Measurements from ENCODE around the gene NDEL1.
"Not testable (repeated sequence)": the region's sequence is repeated elsewhere in the genome, so short reads cannot be mapped to it uniquely, and the experiment has no call there.

NDEL1 gene, protein sequence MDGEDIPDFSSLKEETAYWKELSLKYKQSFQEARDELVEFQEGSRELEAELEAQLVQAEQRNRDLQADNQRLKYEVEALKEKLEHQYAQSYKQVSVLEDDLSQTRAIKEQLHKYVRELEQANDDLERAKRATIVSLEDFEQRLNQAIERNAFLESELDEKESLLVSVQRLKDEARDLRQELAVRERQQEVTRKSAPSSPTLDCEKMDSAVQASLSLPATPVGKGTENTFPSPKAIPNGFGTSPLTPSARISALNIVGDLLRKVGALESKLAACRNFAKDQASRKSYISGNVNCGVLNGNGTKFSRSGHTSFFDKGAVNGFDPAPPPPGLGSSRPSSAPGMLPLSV

DNA sequence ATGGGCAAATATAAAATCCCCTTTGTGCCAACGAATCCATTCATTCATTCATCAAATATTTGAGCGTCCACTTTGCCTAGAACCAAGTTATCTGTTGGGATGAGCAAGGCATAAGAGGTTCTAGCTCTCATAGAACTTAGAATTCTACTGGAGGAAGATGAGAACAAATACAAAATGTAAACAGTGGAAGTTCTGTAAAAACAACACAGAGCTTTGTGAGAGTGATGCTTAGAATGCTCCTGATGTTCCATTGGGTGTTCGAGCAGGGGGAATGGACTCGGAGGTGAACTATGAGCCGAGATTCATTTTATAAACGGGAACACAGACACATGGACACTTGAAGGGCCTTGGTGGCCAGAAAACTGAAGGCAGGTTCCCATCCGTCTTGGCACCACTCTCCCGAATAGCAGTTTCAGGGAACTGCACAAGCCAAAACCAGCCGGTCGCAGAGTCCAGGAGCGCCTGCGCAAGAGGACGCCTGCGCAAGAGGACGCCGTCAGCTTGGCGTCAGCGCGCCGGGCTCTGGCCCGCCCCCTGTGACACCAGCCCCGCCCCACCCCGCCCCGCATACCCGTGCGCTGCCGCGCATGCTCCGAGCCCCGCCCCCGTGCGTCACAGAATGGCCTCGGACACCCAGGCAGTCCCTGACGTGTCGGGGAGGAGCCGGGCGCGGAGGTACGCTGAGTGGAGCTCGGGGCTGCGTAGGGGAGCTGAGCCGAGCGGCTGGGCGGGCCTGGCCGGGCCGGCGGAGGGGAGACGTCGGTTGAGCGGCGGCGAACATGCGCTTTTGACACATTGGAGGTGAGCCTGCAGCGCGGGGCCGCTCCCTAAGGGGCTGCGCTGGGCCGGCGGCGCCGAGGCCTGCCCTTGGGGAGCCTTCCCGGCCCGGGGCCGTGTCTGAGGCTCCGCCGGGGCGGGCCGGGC is at the start of gene NDEL1:
Gene NDEL1, plus strand, starts transcription at position 640 of the 924 bp plus-strand sequence. CDS start 8,388 bp downstream, outside the sequence.
- no peaks in the 10 kb centered on the region for H3K9me3 Mint-ChIP-seq
- peaks cover 37% of the 10 kb centered on the region for H3K36me3 Mint-ChIP-seq (ENCODE audit: low read depth)
- peaks cover 33% of the 10 kb centered on the region for H3K4me1 Mint-ChIP-seq (ENCODE audit: low read depth)

DNA sequence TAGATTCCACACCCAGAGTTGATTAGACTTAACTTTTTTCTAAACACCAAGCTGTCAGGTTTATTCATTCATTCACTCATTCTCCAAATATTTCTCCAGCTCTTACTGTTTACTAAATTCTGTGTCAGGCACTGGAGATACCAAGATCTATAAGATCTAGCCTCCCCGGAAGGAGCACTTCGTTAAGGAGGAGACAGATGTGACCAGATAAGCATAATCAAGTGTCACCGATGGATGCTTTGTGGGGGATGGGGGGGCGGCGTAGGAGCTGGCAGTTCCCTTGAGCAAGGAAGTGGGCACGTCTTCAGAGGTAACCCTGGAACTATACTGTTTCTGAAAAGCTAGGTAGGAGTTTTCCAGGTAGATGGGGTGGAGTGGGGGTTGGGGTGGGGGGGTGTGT is 48.8 kb upstream of the NDEL1 start:
- no peaks in the 10 kb centered on the region for H3K27me3 Mint-ChIP-seq
- peaks cover 21% of the 10 kb centered on the region for H3K4me1 Mint-ChIP-seq (ENCODE audit: low read depth)
- no peak overlapping the region for H3K4me3 Mint-ChIP-seq
- DNase-seq: no peak
- H3K36me3 Mint-ChIP-seq (ENCODE audit: low read depth): peaks cover 13% of the 10 kb centered on the region
- H3K27ac Mint-ChIP-seq: no peak overlapping the region
- H3K9me3 Mint-ChIP-seq: no peaks in the 10 kb centered on the region

More for the DNA sequence above, at the start of gene NDEL1:
- peak; percentile 99 for DNase-seq
- no peaks in the 10 kb centered on the region for H3K27me3 Mint-ChIP-seq
- peak within 1 kb of the TSS; percentile 96 for H3K4me3 Mint-ChIP-seq
- H3K27ac Mint-ChIP-seq: peak within 1 kb of the TSS; percentile 97

DNA sequence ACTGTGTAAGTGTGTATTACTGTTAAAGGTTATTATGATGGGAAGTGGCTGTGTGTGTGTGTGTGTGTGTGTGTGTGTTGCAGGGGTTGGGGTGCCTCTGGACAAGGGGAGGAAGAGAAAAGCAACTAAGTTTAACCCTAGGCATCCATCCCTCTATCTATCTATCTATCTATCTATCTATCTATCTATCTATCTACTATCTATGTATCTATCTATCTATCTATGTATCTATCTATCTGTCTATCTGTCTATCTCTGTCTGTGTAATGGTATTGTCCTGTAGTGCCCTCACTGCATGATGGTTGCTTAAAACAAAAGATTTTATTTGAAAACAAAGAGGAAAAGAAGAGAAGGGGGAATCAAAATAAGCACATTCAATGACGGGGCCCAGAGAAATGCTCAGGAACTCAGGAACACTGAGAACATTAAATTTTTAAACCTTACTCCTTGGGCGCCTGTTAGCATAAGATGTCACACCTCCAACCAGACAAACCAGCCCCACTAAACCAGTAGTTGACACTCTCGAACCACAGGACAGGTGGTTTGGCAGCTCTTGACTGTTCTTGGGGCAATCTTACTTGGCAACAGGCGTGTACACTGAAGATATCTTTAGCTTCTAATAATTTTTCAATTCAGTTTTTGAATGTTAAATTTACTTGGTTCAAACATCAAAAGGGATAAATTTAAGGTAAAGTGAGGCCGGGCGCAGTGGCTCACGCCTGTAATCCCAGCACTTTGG is 47.6 kb upstream of the NDEL1 start:
- Mint-ChIP-seq H3K4me3 (no peak overlapping the region), H3K4me1 (ENCODE audit: low read depth) (peaks cover 19% of the 10 kb centered on the region), H3K27me3 (no peaks in the 10 kb centered on the region), H3K27ac (no peak overlapping the region), H3K36me3 (ENCODE audit: low read depth) (peaks cover under 1% of the 10 kb centered on the region), H3K9me3 (no peaks in the 10 kb centered on the region)
- DNase-seq: no peak

DNA sequence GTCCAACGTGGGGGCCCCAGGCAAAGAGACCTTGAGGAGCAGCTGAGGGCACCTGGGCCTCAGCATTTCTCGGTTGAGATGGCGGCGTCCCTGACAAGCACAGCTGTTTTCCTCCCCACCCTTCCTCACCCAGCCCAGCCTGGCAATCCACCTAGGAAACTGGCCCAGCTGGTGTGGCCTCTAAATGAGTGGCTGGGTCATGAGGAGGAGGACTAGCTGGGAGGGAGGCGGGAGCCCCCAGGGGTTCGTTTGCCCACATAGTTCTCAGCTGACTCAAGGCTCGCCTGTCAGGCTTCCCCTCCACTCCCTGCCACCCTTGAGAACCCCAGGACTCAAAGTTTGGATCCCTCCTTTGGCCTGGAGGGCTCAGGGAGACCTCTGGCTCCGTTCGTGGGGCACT is 44.0 kb upstream of the NDEL1 start:
- H3K36me3 Mint-ChIP-seq (ENCODE audit: low read depth): no peaks in the 10 kb centered on the region
- no peak for DNase-seq
- H3K9me3 Mint-ChIP-seq: no peaks in the 10 kb centered on the region
- H3K27ac Mint-ChIP-seq: no peak overlapping the region
- H3K4me3 Mint-ChIP-seq: no peak overlapping the region
- H3K4me1 Mint-ChIP-seq (ENCODE audit: low read depth): peaks cover 11% of the 10 kb centered on the region
- peaks cover 3% of the 10 kb centered on the region for H3K27me3 Mint-ChIP-seq

DNA sequence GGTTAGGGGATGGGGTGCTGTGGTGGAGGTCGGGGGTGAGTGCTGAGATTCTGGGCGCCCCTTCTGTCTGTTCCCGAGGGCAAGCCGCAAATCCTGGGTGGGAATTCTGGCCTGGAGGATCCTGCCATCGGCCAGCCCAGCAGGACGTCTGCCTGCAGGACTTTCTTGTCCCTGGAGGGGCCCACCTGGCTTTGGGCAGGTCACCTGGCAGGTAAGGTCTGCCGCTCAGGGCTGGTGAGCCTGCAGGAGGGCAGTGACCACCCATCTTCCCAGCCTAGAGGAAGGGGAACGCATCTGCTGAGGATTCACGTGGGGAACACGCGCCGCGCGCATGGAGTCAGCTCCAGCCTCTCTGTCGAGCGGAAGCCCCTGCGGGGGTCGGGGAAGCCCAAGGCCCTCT is 43.4 kb upstream of the NDEL1 start:
- Mint-ChIP-seq H3K4me1 (ENCODE audit: low read depth) (peaks cover 11% of the 10 kb centered on the region), H3K36me3 (ENCODE audit: low read depth) (no peaks in the 10 kb centered on the region), H3K27ac (no peak overlapping the region), H3K27me3 (peaks cover 3% of the 10 kb centered on the region), H3K4me3 (no peak overlapping the region), H3K9me3 (no peaks in the 10 kb centered on the region)
- no peak for DNase-seq

DNA sequence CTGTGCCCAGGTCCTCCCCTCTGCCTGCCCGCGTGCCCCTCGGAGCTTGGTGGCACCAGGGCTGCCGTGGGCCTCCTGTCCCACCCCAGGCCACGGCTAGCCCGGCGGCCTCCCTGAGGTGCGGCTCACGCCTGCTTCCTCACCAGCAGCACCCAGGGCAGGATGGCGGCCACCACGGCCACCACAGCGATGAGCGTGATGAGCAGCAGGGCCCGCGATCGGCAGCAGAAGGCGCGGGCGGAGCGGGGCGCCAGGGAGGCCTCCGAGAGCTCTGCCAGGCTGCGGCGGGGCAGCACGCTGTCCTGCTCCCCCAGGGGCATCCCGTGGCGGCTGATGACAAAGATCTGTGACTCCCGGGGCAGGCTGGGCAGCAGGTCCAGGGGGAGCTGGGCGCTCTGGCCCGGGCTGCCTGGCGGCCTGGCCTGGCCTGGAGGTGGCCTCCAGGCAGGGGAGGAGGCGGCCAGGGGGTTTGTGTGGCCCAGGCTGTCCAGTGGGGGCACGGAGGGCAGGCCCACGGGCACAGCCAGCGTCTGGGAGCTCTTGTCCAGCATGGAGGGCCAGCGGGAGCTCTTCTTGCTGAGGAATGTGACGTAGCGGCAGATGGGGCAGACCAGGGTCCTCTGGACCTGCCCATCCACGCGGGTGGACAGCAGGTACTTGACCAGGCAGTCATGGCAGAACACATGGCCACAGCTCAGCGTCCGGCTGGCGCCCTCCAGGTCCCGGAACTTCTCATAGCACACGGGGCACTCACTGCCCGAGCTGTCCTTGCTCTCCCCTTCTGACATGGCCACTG is 42.8 kb upstream of the NDEL1 start:
- Mint-ChIP-seq H3K27me3 (peaks cover 7% of the 10 kb centered on the region), H3K27ac (no peak overlapping the region), H3K36me3 (ENCODE audit: low read depth) (no peaks in the 10 kb centered on the region), H3K4me1 (ENCODE audit: low read depth) (peaks cover 9% of the 10 kb centered on the region), H3K9me3 (no peaks in the 10 kb centered on the region), H3K4me3 (no peak overlapping the region)
- DNase-seq: no peak

DNA sequence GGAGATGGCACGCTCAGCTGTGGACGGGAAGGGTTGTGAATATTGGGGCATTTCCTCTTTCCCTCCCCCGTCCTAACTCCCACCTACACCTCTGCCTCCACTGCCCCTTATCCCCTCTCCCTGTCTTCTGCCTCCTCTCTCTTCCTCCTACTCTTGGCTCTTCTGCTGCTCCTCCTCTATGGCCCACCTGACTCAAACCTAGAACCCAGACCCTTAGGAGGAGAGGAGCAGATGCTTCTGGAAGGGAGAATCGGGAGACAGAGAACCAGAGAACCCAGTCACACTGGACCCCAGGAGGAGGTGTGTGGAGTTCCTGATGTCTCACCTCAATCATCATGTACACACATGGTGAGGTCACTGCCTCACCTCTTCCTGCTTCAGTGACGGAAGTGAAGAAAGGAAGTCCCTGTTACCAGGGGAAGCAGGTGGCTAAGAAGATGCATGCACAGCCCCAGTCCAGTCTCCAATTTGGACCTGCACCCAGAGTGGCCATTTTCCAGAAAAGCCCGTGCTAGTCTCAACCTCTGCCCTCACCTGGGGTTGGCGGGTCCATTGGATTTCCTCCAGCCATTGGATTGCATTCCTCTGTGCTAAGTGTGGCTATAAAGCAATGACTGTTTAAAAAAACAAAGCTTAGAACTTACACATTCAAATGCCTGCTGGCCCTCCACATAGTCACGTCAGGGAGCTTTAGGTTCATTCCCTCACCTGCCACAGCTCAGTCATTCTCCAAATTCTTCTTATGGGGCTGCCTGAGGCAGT is 42.0 kb upstream of the NDEL1 start:
- no peaks in the 10 kb centered on the region for H3K9me3 Mint-ChIP-seq
- no peak overlapping the region for H3K4me3 Mint-ChIP-seq
- DNase-seq: peak; percentile 50
- H3K4me1 Mint-ChIP-seq (ENCODE audit: low read depth): peaks cover 9% of the 10 kb centered on the region
- H3K36me3 Mint-ChIP-seq (ENCODE audit: low read depth): no peaks in the 10 kb centered on the region
- H3K27me3 Mint-ChIP-seq: peaks cover 7% of the 10 kb centered on the region
- peak overlapping the region; percentile 87 for H3K27ac Mint-ChIP-seq

DNA sequence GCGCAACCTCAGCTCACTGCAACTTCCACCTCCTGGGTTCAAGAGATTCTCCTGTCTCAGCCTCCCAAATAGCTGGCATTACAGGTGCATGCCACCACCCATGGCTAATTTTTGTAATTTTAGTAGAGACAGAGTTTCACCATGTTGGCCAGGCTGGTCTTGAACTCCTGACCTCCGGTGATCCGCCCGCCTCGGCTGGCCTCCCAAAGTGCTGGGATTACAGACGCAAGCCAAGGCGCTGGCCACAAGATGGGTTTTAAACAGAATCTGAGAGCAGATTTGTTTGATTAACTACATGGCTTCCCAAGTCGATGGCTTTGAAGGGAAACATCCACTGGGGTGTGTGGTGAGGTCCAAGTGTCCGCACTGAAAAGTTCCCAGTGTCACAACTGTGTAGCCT is 41.2 kb upstream of the NDEL1 start:
- H3K4me3 Mint-ChIP-seq; DNase-seq; H3K27ac Mint-ChIP-seq; H3K36me3 Mint-ChIP-seq (ENCODE audit: low read depth); H3K9me3 Mint-ChIP-seq; H3K4me1 Mint-ChIP-seq (ENCODE audit: low read depth): not testable (repeated sequence)
- peaks cover 10% of the 10 kb centered on the region for H3K27me3 Mint-ChIP-seq

DNA sequence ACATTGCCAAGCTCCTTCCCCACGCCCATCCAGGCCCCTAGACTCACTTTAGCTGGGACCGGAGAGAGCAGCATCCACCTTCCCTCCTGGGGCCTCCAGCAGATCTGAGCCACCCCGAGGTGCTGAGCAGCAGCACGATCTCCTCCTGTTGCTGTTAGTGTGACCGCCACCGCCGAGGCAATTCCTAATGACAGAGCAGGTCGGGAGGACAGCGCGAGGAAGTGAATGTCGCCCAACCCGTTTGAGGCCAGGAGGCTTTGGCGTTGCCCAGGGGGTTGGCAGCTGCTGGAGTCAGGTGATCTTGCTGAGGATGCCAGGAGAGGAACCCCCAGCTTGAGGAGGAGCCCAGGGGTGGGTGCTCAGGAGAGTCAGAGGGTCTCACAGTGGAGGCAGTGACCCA is 38.0 kb upstream of the NDEL1 start, which contains the start of gene RNF222:
Gene RNF222, minus strand, starts transcription at position 192 of the 400 bp plus-strand sequence. CDS start 4,366 bp downstream, outside the sequence.
- no peaks in the 10 kb centered on the region for H3K9me3 Mint-ChIP-seq
- H3K4me3 Mint-ChIP-seq: no peak within 1 kb of the TSS
- DNase-seq: no peak
- no peak within 1 kb of the TSS for H3K27ac Mint-ChIP-seq
- H3K4me1 Mint-ChIP-seq (ENCODE audit: low read depth): peaks cover 9% of the 10 kb centered on the region
- H3K36me3 Mint-ChIP-seq (ENCODE audit: low read depth): no peaks in the 10 kb centered on the region
- peaks cover 30% of the 10 kb centered on the region for H3K27me3 Mint-ChIP-seq

DNA sequence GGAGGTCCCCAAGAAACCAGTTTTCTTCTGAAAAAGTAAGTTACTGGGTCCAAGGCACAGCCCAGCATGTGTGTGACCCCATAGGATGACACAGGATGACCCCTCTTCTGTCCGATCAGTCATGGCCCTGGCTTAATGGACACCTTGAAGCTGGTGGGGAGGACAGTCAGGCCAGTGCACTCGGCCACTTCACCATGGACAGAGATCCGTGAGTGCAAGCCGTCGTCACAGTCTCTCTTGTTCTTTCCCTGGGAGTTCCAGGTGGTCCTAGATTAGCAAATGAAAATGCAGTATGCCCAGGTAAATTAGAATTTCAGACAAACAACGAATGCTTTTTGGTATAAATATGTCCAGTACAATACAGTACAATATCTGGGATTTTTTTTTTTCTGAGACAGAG is 36.7 kb upstream of the NDEL1 start:
- Mint-ChIP-seq H3K4me1 (ENCODE audit: low read depth) (peaks cover 2% of the 10 kb centered on the region), H3K9me3 (no peaks in the 10 kb centered on the region), H3K4me3 (no peak overlapping the region), H3K36me3 (ENCODE audit: low read depth) (no peaks in the 10 kb centered on the region), H3K27me3 (peaks cover 38% of the 10 kb centered on the region), H3K27ac (no peak overlapping the region)
- no peak for DNase-seq

DNA sequence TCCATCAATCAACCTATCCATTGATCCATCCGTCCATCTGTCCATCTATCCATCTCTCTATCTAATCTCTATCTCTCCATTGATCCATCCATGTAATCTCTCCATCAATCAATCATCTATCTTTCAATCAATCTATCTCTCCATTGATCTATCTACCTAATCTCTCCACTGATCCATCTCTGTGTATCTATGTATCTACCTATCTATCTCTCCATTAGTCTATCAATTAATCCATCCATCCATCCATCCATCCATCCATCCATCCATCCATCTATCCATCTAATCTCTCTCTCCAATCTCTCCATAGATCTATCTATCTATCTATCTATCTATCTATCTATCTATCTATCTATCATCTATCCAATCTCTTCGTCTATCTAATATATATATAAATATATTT is 34.6 kb upstream of the NDEL1 start:
- Mint-ChIP-seq H3K4me3 (no peak overlapping the region), H3K27me3 (peaks cover 38% of the 10 kb centered on the region), H3K27ac (no peak overlapping the region), H3K36me3 (ENCODE audit: low read depth) (no peaks in the 10 kb centered on the region), H3K4me1 (ENCODE audit: low read depth) (no peaks in the 10 kb centered on the region), H3K9me3 (no peaks in the 10 kb centered on the region)
- no peak for DNase-seq

DNA sequence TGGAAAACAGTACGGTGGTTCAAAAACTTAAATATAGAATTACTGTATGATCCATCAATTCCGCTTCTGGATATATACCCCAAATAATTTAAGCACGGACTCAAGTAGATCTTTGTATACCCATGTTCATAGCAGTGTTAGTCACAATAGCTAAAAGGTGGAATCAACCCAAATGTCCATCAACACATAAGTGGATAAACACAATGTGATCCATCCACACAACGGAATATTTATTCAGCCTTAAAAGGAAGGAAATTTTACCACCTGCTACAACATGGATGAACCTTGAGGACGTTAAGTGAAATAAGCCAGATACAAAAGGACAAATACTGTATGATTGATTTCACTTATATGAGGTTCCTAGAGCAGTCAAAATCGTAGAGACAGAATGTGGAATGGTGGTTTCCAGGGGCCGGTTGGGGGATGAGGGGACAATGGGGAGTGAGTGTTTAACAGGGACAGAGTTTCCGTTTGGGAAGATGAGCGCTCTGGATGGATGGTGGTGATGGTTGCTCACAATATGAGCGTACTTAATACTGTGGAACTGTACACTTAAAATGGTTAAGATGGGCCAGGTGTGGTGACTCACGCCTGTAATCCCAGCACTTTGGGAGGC is 32.7 kb upstream of the NDEL1 start:
- H3K36me3 Mint-ChIP-seq (ENCODE audit: low read depth): no peaks in the 10 kb centered on the region
- peaks cover 31% of the 10 kb centered on the region for H3K27me3 Mint-ChIP-seq
- no peak overlapping the region for H3K27ac Mint-ChIP-seq
- no peaks in the 10 kb centered on the region for H3K4me1 Mint-ChIP-seq (ENCODE audit: low read depth)
- no peak overlapping the region for H3K4me3 Mint-ChIP-seq
- no peak for DNase-seq
- no peaks in the 10 kb centered on the region for H3K9me3 Mint-ChIP-seq

DNA sequence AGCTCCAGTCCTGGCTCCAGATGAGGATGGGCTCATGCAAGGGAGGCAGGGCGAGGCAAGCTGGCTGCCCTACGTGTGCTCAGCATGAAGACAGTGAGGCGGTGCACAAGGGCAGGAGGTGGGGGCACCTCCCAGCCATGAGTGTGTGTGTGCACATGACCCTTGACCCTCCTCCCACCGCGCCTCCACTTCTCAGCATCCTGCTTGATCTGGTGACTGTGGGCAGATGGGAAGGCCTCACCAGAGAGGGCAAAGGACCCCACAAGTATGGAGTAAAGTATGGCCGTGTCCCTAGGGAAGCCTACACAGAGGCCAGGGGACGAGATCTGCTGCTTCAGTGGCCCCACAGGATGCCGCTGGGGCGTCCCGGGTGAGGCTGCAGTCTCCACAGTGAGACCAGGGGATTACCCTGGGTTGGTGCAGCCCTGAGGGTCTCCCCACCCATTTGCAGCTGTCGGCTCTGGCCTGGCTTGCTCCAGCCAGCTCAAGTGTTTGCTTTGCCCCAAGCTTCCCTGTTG is 30.1 kb upstream of the NDEL1 start:
- no peak overlapping the region for H3K27ac Mint-ChIP-seq
- peaks cover 7% of the 10 kb centered on the region for H3K4me1 Mint-ChIP-seq (ENCODE audit: low read depth)
- no peak overlapping the region for H3K4me3 Mint-ChIP-seq
- no peaks in the 10 kb centered on the region for H3K9me3 Mint-ChIP-seq
- no peak for DNase-seq
- H3K27me3 Mint-ChIP-seq: peaks cover 28% of the 10 kb centered on the region
- H3K36me3 Mint-ChIP-seq (ENCODE audit: low read depth): no peaks in the 10 kb centered on the region
